K562 (cell line): ENCODE measurements around the gene MYRFL. TPM values are rescaled to one million over a fixed set of nuclear protein-coding genes. Genes with fewer than 3 reads are reported as not detected.

Experiments
- MCM5 ChIP-seq: fragments of 450-650 bp; IDR thresholded peaks from 2 replicates; pipeline ENCODE4 v1.6.1; 2016; ENCODE audit warnings: low read depth
- MXD1 ChIP-seq: fragments of 250-450 bp; sonication (Bioruptor Pico); IDR thresholded peaks from 2 replicates; pipeline ENCODE4 v1.8.0; 2021; ENCODE audit warnings: borderline replicate concordance, mild to moderate bottlenecking, moderate library complexity; ENCODE audit not compliant: poor library complexity, severe bottlenecking
- PCBP1 ChIP-seq: fragments of 200-400 bp; formaldehyde crosslinking; IDR thresholded peaks from 2 replicates; pipeline ENCODE4 v1.6.1; 2018; ENCODE audit warnings: mild to moderate bottlenecking, low read depth, low read length; ENCODE audit not compliant: poor library complexity, severe bottlenecking
- PHF21A ChIP-seq: fragments of 450-650 bp; IDR thresholded peaks from 2 replicates; pipeline ENCODE4 v1.6.1; 2017; ENCODE audit warnings: low read depth, borderline replicate concordance
- SAP30 ChIP-seq: fragments of 200-600 bp; sonication (generic); IDR thresholded peaks from 2 replicates; pipeline ENCODE4 v1.6.1; 2012; ENCODE audit warnings: borderline replicate concordance, low read depth, mild to moderate bottlenecking, moderate library complexity, low read length, control low read depth, inconsistent platforms; ENCODE audit not compliant: insufficient read depth, poor library complexity, severe bottlenecking
- TRIM25 ChIP-seq: fragments of 450-650 bp; IDR thresholded peaks from 2 replicates; pipeline ENCODE4 v1.7.0; 2016; ENCODE audit warnings: borderline replicate concordance
- XRCC4 ChIP-seq: IDR thresholded peaks from one replicate; pipeline ENCODE4 v1.6.1; 2011; ENCODE audit not compliant: insufficient read depth, insufficient read length; ENCODE audit errors: extremely low read depth
- ZHX1 ChIP-seq: fragments of 150-350 bp; conservative IDR thresholded peaks from 2 replicates; pipeline ENCODE4 v1.6.1; 2014; ENCODE audit warnings: low read length
- polyA plus RNA-seq, 8 experiments: library from polyadenylated mRNA; depleted of rRNA in 4 of 8; stranded (reverse) in 5 of 8; unstranded in 3 of 8; fragments of >200 nt; fragmentation: Nextera tagmentation in 2 of 8; fragmentation: Illumina TruSeq in 1 of 8; extraction: Ambion mirVana in 2 of 8; extraction: Trizol in 1 of 8; gene quantifications; 2 replicates each; pipeline versions ENCODE4 v1.2.1 to v1.2.3, GENCODE V29; 2011 to 2014; ENCODE audit warnings: inconsistent platforms in 1 of 8, missing spikeins in 1 of 8
- total RNA-seq, 7 experiments: library from RNA; depleted of rRNA in 6 of 7; stranded (reverse); fragments of >200 nt in 6 of 7; fragmentation: Illumina TruSeq in 2 of 7; extraction: Trizol in 2 of 7; gene quantifications; 2 replicates each; pipeline versions ENCODE4 v1.2.1 to v1.2.3, GENCODE V29; 2011 to 2021; ENCODE audit warnings: low replicate concordance in 1 of 7

Gene MYRFL
- total and polyA plus RNA-seq, 9 of the 15 experiments (the other 6 are each of a cell fraction or from before 2014, with no cell fraction given), result not detected

GRCh38 chr12:69836015-69836414 is 11.0 kb downstream of the MYRFL start (continued):
- no peak for TF ChIP-seq SAP30
- no peak for TF ChIP-seq MXD1
- no peak for TF ChIP-seq PCBP1
- no peak for TF ChIP-seq XRCC4
- TF ChIP-seq PHF21A, result no peak
- no peak for TF ChIP-seq MCM5
- no peak for TF ChIP-seq TRIM25
- TF ChIP-seq ZHX1, result no peak
